IPS-15b (cell line): Measurements from ENCODE around the gene ERBIN.

Experiments used
- H3K27me3 ChIP-seq: one replicate; pipeline ENCODE4 v1.6.1; 2013; ENCODE audit warnings: low read length; ENCODE audit not compliant: control insufficient read depth, insufficient read depth
- H3K36me3 ChIP-seq: one replicate; pipeline ENCODE4 v1.6.1; 2013; ENCODE audit warnings: low read length; ENCODE audit not compliant: control insufficient read depth, insufficient read depth
- H3K4me1 ChIP-seq: one replicate; pipeline ENCODE4 v1.6.1; 2013; ENCODE audit warnings: mild to moderate bottlenecking, low read length; ENCODE audit not compliant: control insufficient read depth, insufficient read depth
- H3K4me3 ChIP-seq: one replicate; pipeline ENCODE4 v1.5.1; 2013; ENCODE audit warnings: low read depth, low read length
- H3K9ac ChIP-seq: one replicate; pipeline ENCODE4 v1.6.1; 2013; ENCODE audit warnings: low read depth, mild to moderate bottlenecking, low read length
- H3K9me3 ChIP-seq: one replicate; pipeline ENCODE4 v1.6.1; 2013; ENCODE audit warnings: mild to moderate bottlenecking, low read length; ENCODE audit not compliant: control insufficient read depth, insufficient read depth

Gene ERBIN

DNA sequence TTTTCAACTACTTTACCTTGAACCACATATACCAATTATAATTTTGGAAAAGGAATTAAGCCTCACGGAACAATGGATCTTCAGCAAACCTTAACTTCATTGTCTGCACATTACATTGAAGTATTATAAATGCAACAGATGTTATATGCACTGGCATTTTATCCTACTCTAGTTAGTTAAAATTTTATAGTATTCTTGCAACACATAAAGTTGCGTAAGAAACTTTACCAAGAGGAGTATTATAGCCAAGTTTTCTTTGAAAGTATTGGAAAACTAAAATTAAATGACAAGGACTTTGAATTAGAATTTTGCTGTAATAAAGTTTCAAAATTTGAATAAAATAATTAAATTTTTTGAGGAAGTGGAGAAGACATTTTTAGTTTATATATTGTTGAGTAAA is 154.3 kb downstream of the ERBIN start:
- Histone ChIP-seq H3K36me3 (no peaks in the 10 kb centered on the region), H3K4me1 (no peaks in the 10 kb centered on the region), H3K27me3 (no peaks in the 10 kb centered on the region), H3K4me3 (no peak overlapping the region), H3K9ac (no peak overlapping the region), H3K9me3 (no peaks in the 10 kb centered on the region)

DNA sequence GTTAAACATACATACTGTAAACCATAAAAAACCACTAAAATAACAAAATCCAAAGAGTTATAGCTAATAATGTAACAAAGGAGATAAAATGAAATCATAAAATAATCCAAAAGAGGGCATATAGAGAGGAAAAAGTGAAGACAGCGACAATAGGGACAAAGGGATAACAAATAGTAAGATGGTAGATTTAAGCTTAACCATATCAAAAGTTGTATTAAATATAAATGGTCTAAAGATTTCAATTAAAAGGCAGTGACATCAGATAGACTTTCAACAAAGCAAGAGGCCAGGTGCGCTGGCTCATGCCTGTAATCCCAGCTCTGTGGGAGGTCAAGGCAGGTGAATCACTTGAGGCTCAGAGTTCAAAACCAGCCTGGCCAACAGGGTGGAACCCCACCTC is 163.0 kb downstream of the ERBIN start:
- Histone ChIP-seq H3K9ac (no peak overlapping the region), H3K9me3 (no peaks in the 10 kb centered on the region), H3K36me3 (no peaks in the 10 kb centered on the region), H3K27me3 (no peaks in the 10 kb centered on the region), H3K4me3 (no peak overlapping the region), H3K4me1 (no peaks in the 10 kb centered on the region)

- Histone ChIP-seq H3K27me3 (no peaks in the 10 kb centered on the region), H3K9me3 (peaks cover 3% of the 10 kb centered on the region), H3K4me1 (no peaks in the 10 kb centered on the region), H3K9ac (no peak overlapping the region), H3K4me3 (no peak overlapping the region), H3K36me3 (no peaks in the 10 kb centered on the region)
Measured at GRCh38 chr5:66100851-66101250, 174.5 kb downstream of the ERBIN start.

GRCh38 chr5:66113160-66113559 is 186.8 kb downstream of the ERBIN start:
- no peaks in the 10 kb centered on the region for H3K4me1 ChIP-seq
- H3K27me3 ChIP-seq, result no peaks in the 10 kb centered on the region
- no peaks in the 10 kb centered on the region for H3K9me3 ChIP-seq
- H3K36me3 ChIP-seq, result no peaks in the 10 kb centered on the region
- no peak overlapping the region for H3K9ac ChIP-seq
- H3K4me3 ChIP-seq, result no peak overlapping the region

DNA sequence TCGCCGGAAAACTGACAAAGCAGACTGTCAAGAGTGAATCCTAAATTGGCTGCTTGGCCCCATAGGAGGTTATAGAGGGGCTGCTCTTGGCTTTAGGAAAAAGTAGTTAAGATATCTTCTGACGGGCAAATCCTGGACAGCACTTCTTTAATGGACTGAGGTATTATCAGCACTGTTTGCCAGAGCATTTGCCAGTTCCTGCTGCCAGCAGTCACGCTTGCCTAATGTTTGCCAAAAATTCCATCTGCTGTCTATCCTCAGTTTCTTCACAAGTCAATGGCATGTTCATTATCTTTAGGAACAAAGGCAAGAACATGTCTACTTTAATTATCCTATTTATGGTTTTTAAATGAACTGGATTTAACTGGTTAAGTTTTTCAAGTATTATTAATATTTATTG is 191.9 kb downstream of the ERBIN start:
- Histone ChIP-seq H3K9ac (no peak overlapping the region), H3K36me3 (no peaks in the 10 kb centered on the region), H3K9me3 (no peaks in the 10 kb centered on the region), H3K4me1 (no peaks in the 10 kb centered on the region), H3K27me3 (no peaks in the 10 kb centered on the region), H3K4me3 (no peak overlapping the region)

DNA sequence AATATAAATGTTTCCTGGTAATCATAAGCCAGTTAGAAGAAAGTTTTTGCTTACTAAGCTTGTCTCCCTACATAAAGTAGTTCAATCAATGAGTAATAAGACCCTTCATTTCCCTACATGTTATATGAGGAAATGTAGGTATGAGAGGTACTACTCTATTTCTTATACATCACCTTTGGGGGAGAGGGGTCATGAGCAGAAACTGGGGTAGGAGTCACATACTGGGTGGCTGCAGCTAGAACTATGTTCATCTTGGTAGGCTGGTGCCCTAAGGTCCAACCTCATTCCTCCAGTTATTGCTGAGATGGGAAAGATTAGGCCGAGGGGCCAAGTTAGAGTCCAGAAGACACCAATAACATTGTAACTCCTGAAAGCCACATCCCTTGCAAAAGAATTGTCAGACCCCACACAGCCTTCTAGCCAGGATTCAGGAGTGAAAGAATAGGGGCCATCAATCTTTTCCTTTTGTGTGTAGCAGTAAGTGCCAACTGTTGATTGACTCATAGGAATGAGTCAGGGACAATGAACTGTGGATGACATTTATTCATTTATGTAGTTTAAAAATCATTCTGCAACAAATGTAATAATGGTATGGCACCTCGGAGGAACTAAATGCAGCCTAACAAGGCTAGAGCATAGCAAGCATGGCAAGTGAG is 196.1 kb downstream of the ERBIN start:
- Histone ChIP-seq H3K4me3 (no peak overlapping the region), H3K9ac (no peak overlapping the region), H3K9me3 (no peaks in the 10 kb centered on the region), H3K27me3 (no peaks in the 10 kb centered on the region), H3K36me3 (no peaks in the 10 kb centered on the region), H3K4me1 (no peaks in the 10 kb centered on the region)

GRCh38 chr5:66129144-66129543 is 202.8 kb downstream of the ERBIN start:
- no peak overlapping the region for H3K9ac ChIP-seq

DNA sequence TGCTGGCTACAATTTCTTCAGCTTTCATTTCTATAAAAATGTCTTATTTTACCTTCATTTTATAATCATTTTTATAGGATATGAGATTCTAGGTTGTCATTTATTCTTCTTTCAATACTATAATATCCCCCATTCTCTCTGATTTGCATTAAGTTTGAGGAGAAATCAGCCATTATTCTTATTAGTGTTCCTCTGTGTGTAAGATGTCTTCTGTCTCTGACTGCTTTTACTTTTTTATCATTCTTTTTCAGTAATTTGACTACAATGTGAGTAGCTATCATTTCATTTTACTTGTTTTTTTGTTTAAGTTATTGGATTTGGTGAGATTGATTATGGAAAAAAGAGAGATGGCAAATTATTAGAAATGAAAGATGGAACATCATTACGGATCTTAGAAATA is 204.1 kb downstream of the ERBIN start:
- Histone ChIP-seq H3K36me3 (no peaks in the 10 kb centered on the region), H3K9ac (no peak overlapping the region), H3K9me3 (no peaks in the 10 kb centered on the region), H3K4me1 (no peaks in the 10 kb centered on the region), H3K4me3 (no peak overlapping the region), H3K27me3 (no peaks in the 10 kb centered on the region)

More at GRCh38 chr5:66129144-66129543, 202.8 kb downstream of the ERBIN start:
- Histone ChIP-seq H3K27me3 (no peaks in the 10 kb centered on the region), H3K4me3 (no peak overlapping the region), H3K4me1 (no peaks in the 10 kb centered on the region), H3K9me3 (no peaks in the 10 kb centered on the region), H3K36me3 (no peaks in the 10 kb centered on the region)
